Upper lobe of left lung (tissue), 4 donors: ENCODE data around the gene N4BP2.

Experiments
- POLR2A ChIP-seq, 4 donors: fragments of 450-650 bp; IDR thresholded peaks; one replicate each; pipeline ENCODE4 v1.5.1; 2016 to 2017; ENCODE audit warnings: antibody characterized with exemption in 4 of 4, mild to moderate bottlenecking in 2 of 4
- TF ChIP-seq, protein P1 (sequence below), 6 experiments: fragments of 450-650 bp in 4 of 6; fragments of 200-600 bp in 2 of 6; sonication (generic) in 2 of 6; IDR thresholded peaks; one replicate each; pipeline ENCODE4 v1.5.1; 2016 to 2019; ENCODE audit warnings: antibody characterized with exemption in 6 of 6

DNA sequence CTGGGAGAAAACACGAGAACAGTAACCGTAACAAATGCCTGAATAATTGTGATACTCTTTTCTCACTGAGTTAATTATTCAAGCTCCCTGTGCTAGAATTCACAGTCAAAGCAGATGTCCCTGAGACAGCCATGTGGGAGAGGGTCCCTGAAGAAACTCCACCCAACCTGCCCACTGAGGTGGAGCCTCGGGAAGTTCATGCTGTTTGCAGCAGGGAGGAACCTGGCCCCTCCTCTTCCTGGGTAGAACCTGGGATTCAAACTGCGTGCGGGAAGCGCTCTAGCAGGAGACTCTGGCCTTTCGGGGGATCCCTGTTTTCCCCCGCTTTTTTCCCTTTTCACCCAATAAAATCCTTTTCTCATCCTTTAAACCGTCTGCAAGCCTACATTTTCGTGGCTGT lies 120.0 kb downstream of the N4BP2 start:
- TF ChIP-seq POLR2A (IDR thresholded peaks at IDR 0.05): no peak
- TF ChIP-seq, protein P1, sequence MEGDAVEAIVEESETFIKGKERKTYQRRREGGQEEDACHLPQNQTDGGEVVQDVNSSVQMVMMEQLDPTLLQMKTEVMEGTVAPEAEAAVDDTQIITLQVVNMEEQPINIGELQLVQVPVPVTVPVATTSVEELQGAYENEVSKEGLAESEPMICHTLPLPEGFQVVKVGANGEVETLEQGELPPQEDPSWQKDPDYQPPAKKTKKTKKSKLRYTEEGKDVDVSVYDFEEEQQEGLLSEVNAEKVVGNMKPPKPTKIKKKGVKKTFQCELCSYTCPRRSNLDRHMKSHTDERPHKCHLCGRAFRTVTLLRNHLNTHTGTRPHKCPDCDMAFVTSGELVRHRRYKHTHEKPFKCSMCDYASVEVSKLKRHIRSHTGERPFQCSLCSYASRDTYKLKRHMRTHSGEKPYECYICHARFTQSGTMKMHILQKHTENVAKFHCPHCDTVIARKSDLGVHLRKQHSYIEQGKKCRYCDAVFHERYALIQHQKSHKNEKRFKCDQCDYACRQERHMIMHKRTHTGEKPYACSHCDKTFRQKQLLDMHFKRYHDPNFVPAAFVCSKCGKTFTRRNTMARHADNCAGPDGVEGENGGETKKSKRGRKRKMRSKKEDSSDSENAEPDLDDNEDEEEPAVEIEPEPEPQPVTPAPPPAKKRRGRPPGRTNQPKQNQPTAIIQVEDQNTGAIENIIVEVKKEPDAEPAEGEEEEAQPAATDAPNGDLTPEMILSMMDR (IDR thresholded peaks at IDR 0.05): no peak
